Suprapubic skin (tissue), 4 donors: Measurements from ENCODE around the gene SOWAHA. TPM values are rescaled to one million over a fixed set of nuclear protein-coding genes. Genes with fewer than 3 reads are reported as not detected.

ENCODE experiments used
- DNase-seq, 2 donors: peaks; one replicate each; pipeline ENCODE4 v3.0.0-alpha.2; 2019; ENCODE audit warnings: low spot score in 2 of 2
- H3K27ac ChIP-seq: fragments of 200-600 bp; sonication (generic); one replicate; pipeline ENCODE4 v1.5.1; 2019
- H3K27me3 ChIP-seq: fragments of 200-600 bp; sonication (generic); one replicate; pipeline ENCODE4 v1.5.1; 2019
- H3K36me3 ChIP-seq: fragments of 200-600 bp; sonication (generic); one replicate; pipeline ENCODE4 v1.5.1; 2019
- H3K4me1 ChIP-seq: fragments of 200-600 bp; sonication (generic); one replicate; pipeline ENCODE4 v1.5.1; 2019
- H3K4me3 ChIP-seq: fragments of 200-600 bp; sonication (generic); one replicate; pipeline ENCODE4 v1.5.1; 2019; ENCODE audit warnings: mild to moderate bottlenecking
- H3K9me3 ChIP-seq: fragments of 200-600 bp; sonication (generic); one replicate; pipeline ENCODE4 v1.5.1; 2019
- EP300 ChIP-seq: sonication (generic); formaldehyde crosslinking; IDR thresholded peaks from one replicate; pipeline ENCODE4 v1.6.1; 2017; ENCODE audit warnings: antibody characterized with exemption
- POLR2A ChIP-seq, 2 donors: fragments of 450-650 bp; IDR thresholded peaks; one replicate each; pipeline ENCODE4 v1.6.1; 2017; ENCODE audit warnings: antibody characterized with exemption in 2 of 2, mild to moderate bottlenecking in 2 of 2, moderate library complexity in 2 of 2
- POLR2AphosphoS5 ChIP-seq, 3 donors: sonication (generic); formaldehyde crosslinking; IDR thresholded peaks; one replicate each; pipeline ENCODE4 v1.6.1; 2017; ENCODE audit warnings: antibody characterized with exemption in 3 of 3
- WGBS: methylation state at CpG from one replicate; pipeline ENCODE4 v1.1.5; 2018; 5-methylcytosine and 5-hydroxymethylcytosine counted together
- total RNA-seq, 4 donors: library from RNA; depleted of rRNA; stranded (reverse); fragments of >200 nt; gene quantifications; one replicate each; pipeline ENCODE4 v1.1.0, GENCODE V29; 2016
- TF ChIP-seq, protein P1 (sequence below), 2 donors: fragments of 200-600 bp in 1 of 2; fragments of 450-650 bp in 1 of 2; sonication (generic) in 1 of 2; IDR thresholded peaks; one replicate each; pipeline ENCODE4 v1.5.1; 2016 to 2019; ENCODE audit warnings: antibody characterized with exemption in 2 of 2, mild to moderate bottlenecking in 1 of 2, moderate library complexity in 1 of 2

Gene SOWAHA
- total RNA-seq, 4 donors from 2014 or later, result 0.23 to 0.93 (median 0.48) TPM; not detected in 1

DNA sequence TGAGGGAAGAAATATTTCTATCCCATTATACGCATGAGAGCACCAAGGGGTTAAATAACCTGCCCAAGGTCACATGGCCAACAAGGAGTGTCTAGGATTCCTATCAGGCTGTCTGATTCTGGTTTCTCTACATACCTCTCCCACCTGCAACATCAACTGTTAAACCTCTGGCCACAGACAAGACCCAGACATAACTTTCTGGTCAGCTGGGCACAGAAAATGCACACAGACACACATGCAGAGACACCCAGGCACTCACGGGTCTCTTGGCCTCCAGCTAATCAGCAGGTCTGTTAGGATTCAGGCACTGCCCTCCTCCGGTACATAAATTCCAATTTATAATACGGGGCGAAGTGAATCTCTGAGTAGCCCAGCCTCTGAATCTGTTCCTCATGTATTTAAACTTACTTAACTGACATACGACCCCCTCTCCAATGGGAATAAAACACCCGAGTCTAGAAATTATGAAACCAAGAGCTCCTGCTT, 37.6 kb upstream of the SOWAHA start:
- TF ChIP-seq POLR2AphosphoS5 (IDR thresholded peaks at IDR 0.05) (no peak), EP300 (no peak), POLR2A (IDR thresholded peaks at IDR 0.05) (no peak)
- TF ChIP-seq, protein P1, sequence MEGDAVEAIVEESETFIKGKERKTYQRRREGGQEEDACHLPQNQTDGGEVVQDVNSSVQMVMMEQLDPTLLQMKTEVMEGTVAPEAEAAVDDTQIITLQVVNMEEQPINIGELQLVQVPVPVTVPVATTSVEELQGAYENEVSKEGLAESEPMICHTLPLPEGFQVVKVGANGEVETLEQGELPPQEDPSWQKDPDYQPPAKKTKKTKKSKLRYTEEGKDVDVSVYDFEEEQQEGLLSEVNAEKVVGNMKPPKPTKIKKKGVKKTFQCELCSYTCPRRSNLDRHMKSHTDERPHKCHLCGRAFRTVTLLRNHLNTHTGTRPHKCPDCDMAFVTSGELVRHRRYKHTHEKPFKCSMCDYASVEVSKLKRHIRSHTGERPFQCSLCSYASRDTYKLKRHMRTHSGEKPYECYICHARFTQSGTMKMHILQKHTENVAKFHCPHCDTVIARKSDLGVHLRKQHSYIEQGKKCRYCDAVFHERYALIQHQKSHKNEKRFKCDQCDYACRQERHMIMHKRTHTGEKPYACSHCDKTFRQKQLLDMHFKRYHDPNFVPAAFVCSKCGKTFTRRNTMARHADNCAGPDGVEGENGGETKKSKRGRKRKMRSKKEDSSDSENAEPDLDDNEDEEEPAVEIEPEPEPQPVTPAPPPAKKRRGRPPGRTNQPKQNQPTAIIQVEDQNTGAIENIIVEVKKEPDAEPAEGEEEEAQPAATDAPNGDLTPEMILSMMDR (IDR thresholded peaks at IDR 0.05), result no peak
- Histone ChIP-seq H3K36me3 (no peaks in the 10 kb centered on the region), H3K9me3 (no peaks in the 10 kb centered on the region), H3K27me3 (no peaks in the 10 kb centered on the region), H3K4me3 (peak overlapping the region; percentile 89), H3K27ac (peak overlapping the region; percentile 89), H3K4me1 (peaks cover 71% of the 10 kb centered on the region)
- DNase-seq, result no peak
- 37% methylated on average over 7 of the region's 7 CpGs for WGBS

DNA sequence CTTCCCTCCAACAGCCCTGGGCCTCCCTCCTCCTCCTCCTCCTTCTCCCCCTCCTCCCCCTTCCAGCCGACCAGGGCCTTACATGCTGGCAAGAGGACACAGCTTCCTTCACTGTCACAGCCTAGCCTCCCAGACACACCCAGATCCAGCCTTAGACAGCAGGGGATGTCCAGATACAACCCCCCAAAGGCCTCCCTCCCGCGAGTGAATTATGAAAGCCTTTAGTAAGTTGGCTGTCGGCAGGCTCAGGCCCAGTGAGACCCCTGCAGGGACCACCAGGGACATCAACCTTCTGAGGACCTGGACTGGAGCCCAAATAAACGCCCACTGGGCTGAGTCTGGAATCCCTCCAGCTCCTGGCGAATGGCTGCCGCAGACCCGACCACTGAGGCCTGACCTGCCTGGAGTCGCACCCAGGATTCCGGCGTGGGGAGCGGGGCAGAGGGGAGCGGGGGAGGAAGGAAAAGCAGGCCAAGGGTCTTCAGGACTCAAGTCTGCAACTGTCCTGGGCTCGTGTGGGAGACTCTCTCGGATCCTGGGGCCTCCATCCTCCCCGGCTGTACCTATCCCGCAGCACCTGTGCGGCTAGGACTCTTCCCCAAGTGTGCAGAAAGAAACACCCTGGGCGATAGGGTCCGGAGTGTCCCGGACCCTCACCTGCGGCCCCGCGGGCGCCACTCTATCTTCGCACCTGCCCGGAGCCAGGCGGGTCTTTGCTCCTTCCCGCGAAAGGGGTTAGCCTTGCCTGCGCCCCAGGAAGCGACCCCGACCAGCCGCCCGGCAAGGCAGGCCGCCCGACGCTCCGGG, 36.8 kb upstream of the SOWAHA start:
- H3K27me3 ChIP-seq, result no peaks in the 10 kb centered on the region
- 1% methylated on average over 20 of the region's 39 CpGs for WGBS
- TF ChIP-seq POLR2AphosphoS5 (IDR thresholded peaks at IDR 0.05) (no peak), POLR2A (IDR thresholded peaks at IDR 0.05) (no peak), EP300 (no peak)
- TF ChIP-seq, protein P1 (IDR thresholded peaks at IDR 0.05), result no peak
- peak overlapping the region; percentile 89 for H3K27ac ChIP-seq
- H3K4me3 ChIP-seq, result peak overlapping the region; percentile 89
- H3K9me3 ChIP-seq, result no peaks in the 10 kb centered on the region
- DNase-seq, result no peak
- H3K36me3 ChIP-seq, result no peaks in the 10 kb centered on the region
- H3K4me1 ChIP-seq, result peaks cover 62% of the 10 kb centered on the region

DNA sequence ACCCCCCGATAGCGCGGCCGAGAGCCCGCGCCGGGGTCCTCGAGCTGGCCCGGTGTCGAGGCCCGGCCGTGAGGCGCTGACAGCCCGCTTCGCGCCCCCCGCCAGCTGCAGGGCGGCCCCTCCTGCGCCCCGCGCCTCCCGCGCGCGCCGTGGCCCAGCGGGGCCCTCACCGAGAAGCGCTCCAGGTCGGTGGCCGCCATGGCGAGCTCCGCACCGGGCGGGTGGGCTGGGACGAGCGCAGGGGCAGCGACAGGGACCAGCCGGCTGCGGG, 36.2 kb upstream of the SOWAHA start:
- no peak for DNase-seq
- Histone ChIP-seq H3K4me3 (peak overlapping the region; percentile 89), H3K27me3 (no peaks in the 10 kb centered on the region), H3K4me1 (peaks cover 57% of the 10 kb centered on the region), H3K27ac (peak overlapping the region; percentile 89), H3K9me3 (no peaks in the 10 kb centered on the region), H3K36me3 (no peaks in the 10 kb centered on the region)
- no peak for TF ChIP-seq POLR2AphosphoS5 (IDR thresholded peaks at IDR 0.05)
- no peak for TF ChIP-seq POLR2A (IDR thresholded peaks at IDR 0.05)
- TF ChIP-seq, protein P1 (IDR thresholded peaks at IDR 0.05), result no peak
- TF ChIP-seq EP300, result no peak
- WGBS, result no CpG with 5 or more reads among the region's 40 CpGs

DNA sequence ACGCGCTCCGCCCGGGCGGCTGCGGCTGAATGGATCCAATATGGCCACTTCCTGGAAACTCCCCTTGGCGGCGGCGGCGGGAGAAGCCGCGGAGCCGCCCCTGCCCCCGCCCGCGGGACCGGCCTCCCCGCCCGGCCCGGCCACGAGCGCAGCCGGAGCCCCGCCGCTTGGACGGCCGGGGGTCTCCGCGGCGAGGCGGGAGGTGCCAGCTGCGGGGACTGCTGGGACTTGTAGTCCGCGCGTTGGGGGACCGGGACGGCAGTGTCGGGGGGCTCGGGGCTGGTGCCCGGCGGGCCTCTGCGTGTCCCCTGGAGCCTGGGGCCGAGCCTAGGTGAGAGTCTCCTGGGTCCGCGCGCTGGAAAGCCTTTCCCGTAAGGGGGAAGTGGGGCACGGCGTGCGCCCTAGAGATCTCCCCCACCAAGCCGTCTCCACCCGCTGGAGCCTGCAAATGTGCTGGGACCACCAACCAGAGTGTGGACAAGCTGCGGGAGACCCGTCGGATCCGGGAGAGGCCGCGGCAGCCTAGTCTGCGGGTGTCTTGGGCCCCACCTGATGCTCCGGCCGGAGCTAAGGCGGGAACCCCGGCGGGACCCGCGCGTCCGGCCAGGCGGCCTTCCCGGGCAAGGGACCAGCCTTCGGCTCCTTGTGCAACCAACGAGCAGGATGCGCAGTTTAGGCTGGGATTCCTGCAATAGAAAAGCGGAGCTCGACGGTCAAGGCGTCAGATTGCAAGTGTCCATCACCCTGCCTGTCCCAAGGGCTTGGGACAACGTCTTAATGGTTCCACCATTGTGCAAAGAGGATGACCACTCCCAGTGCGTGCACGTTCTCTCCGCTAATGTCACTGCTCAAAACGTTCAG, 35.7 kb upstream of the SOWAHA start, which contains the start of gene SEPTIN8:
Gene SEPTIN8 (minus strand): TSS at position 31 of the 861 bp plus-strand sequence. CDS start 102 bp downstream, outside the sequence.
- Histone ChIP-seq H3K27me3 (no peaks in the 10 kb centered on the region), H3K9me3 (no peaks in the 10 kb centered on the region), H3K27ac (peak within 1 kb of the TSS; percentile 89), H3K4me1 (peaks cover 51% of the 10 kb centered on the region), H3K36me3 (no peaks in the 10 kb centered on the region), H3K4me3 (peak within 1 kb of the TSS; percentile 89)
- DNase-seq, result no peak
- no peak for TF ChIP-seq POLR2A (IDR thresholded peaks at IDR 0.05)
- TF ChIP-seq, protein P1 (IDR thresholded peaks at IDR 0.05), result no peak
- 4% methylated on average over 9 of the region's 82 CpGs for WGBS

DNA sequence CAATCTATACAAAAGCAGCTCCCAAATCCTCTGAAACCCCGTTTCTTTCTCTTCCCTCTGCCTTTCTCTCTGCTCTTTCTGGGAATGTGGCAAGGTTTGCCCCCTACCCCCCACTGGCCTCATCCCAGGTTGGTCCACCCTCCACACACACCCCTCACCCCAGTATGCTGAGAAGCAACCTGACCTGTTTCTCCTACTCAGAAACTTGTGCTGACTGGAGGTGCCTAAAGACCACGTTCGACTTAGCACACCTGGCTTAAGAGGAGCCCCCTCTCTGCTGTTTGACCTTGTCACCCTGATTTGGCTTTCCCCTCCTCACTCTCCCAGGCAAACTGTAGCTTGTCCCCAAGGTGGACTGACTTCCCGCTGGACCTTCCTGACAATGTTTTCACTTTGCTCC, 35.0 kb upstream of the SOWAHA start:
- H3K9me3 ChIP-seq, result no peaks in the 10 kb centered on the region
- no peaks in the 10 kb centered on the region for H3K27me3 ChIP-seq
- peaks cover 45% of the 10 kb centered on the region for H3K4me1 ChIP-seq
- TF ChIP-seq EP300 (no peak), POLR2AphosphoS5 (IDR thresholded peaks at IDR 0.05) (no peak), POLR2A (IDR thresholded peaks at IDR 0.05) (no peak)
- TF ChIP-seq, protein P1 (IDR thresholded peaks at IDR 0.05), result no peak
- peak overlapping the region; percentile 89 for H3K27ac ChIP-seq
- 49% methylated on average over 4 of the region's 4 CpGs for whole genome bisulfite sequencing
- peak overlapping the region; percentile 89 for H3K4me3 ChIP-seq
- H3K36me3 ChIP-seq, result no peaks in the 10 kb centered on the region
- DNase-seq, result no peak
